Subcutaneous adipose tissue (tissue), 4 donors: ENCODE measurements around the gene ATP9B. TPM values are rescaled to one million over a fixed set of nuclear protein-coding genes. Genes with fewer than 3 reads are reported as not detected.

ENCODE experiments used
- CTCF ChIP-seq: fragments of 450-650 bp; IDR thresholded peaks from one replicate; pipeline ENCODE4 v1.5.1; 2016; ENCODE audit warnings: low read depth, mild to moderate bottlenecking, control low read depth, antibody characterized with exemption, moderate library complexity
- total RNA-seq, 4 donors: library from RNA; depleted of rRNA; stranded (reverse); fragments of >200 nt; gene quantifications; one replicate each; pipeline ENCODE4 v1.1.0, GENCODE V29; 2016

The ATP9B gene
- total RNA-seq, 4 donors from 2014 or later, result 38.8 to 58.5 (median 45.3) TPM

GRCh38 chr18:79356435-79356834, 287.2 kb downstream of the ATP9B start:
- TF ChIP-seq CTCF, result no peak

- no peak for TF ChIP-seq CTCF
Observed at GRCh38 chr18:79360933-79361332, 291.7 kb downstream of the ATP9B start.

GRCh38 chr18:79361766-79362522, 292.8 kb downstream of the ATP9B start:
- TF ChIP-seq CTCF, result no peak

- TF ChIP-seq CTCF, result no peak
Observed at GRCh38 chr18:79365701-79366100, 296.5 kb downstream of the ATP9B start.

- TF ChIP-seq CTCF, result no peak
Observed at GRCh38 chr18:79366177-79367094, 297.2 kb downstream of the ATP9B start.

GRCh38 chr18:79367480-79367879, 298.3 kb downstream of the ATP9B start:
- no peak for TF ChIP-seq CTCF

GRCh38 chr18:79367989-79368388, 298.8 kb downstream of the ATP9B start:
- no peak for TF ChIP-seq CTCF
